ENCODE measurements around the gene FERMT2. TPM values are rescaled to one million over a fixed set of nuclear protein-coding genes. Genes with fewer than 3 reads are reported as not detected.

Gene FERMT2
- total RNA-seq, 1 experiment from 2014 or later, result 40.8 TPM

DNA sequence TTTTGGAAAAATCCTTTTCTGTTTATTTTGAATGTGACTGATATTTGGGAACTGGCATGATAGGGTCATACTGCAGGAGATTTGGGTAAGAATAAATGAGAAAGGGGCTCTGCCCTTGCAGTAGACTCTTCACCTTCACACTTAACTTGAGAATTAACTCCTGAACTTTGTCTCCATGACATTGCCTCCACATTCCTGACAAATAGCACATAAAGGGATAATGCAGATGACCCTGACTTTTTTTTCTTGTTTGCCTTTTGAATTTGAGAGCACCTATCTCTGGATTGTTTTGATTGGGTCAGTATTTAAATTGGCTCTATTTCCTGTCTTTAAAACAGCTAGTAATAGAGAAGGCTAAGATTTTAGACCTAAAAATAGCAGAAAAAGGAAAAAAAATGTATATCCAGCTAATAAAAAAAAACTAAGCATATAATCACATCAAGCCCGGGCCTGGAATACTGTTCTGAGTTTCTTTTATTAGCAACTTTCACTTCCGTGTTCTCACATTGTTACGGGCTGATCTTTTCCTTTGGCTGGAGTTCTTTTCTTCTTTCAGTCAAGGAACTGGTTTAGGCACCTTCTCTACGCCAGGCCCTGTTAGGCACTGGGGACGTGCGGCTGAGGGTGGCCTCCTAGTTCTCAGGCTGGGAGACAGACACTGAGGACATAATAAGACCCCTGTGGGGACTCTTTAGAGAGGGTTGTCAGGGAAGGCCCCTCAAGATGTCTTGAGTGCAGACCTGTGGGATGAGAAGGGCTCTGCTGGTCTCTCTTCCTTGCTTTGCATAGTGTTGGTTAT lies 106.4 kb downstream of the FERMT2 start:
- Mint-ChIP-seq H3K4me3 (ENCODE audit: unreplicated experiment) (no peak overlapping the region), H3K27me3 (ENCODE audit: insufficient read depth, unreplicated experiment) (no peaks in the 10 kb centered on the region), H3K36me3 (ENCODE audit: insufficient read depth, unreplicated experiment) (no peaks in the 10 kb centered on the region), H3K9me3 (ENCODE audit: unreplicated experiment) (no peaks in the 10 kb centered on the region), H3K27ac (ENCODE audit: unreplicated experiment) (no peak overlapping the region), H3K4me1 (ENCODE audit: low read depth, unreplicated experiment) (peaks cover 10% of the 10 kb centered on the region)
- no TSS peak for BruUV-seq (replicated peaks)
- ChIA-PET CTCF (no interaction called here), POLR2A (no interaction called here)
- Histone ChIP-seq H3K9me3 (no peaks in the 10 kb centered on the region), H3K27me3 (replicated peaks; ENCODE audit: control insufficient read depth, insufficient read depth, low read length) (no peaks in the 10 kb centered on the region), H3K4me1 (no peaks in the 10 kb centered on the region), H3K4me3 (ENCODE audit: low read depth, low read length) (no peak overlapping the region), H3K36me3 (ENCODE audit: control insufficient read depth, insufficient read depth, low read length) (no peaks in the 10 kb centered on the region)
- TF ChIP-seq, protein P1, sequence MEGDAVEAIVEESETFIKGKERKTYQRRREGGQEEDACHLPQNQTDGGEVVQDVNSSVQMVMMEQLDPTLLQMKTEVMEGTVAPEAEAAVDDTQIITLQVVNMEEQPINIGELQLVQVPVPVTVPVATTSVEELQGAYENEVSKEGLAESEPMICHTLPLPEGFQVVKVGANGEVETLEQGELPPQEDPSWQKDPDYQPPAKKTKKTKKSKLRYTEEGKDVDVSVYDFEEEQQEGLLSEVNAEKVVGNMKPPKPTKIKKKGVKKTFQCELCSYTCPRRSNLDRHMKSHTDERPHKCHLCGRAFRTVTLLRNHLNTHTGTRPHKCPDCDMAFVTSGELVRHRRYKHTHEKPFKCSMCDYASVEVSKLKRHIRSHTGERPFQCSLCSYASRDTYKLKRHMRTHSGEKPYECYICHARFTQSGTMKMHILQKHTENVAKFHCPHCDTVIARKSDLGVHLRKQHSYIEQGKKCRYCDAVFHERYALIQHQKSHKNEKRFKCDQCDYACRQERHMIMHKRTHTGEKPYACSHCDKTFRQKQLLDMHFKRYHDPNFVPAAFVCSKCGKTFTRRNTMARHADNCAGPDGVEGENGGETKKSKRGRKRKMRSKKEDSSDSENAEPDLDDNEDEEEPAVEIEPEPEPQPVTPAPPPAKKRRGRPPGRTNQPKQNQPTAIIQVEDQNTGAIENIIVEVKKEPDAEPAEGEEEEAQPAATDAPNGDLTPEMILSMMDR (IDR thresholded peaks at IDR 0.05; ENCODE audit: insufficient read depth in 1 of 2, low read depth in 1 of 2, low read length in 1 of 2, severe bottlenecking in 1 of 2, unreplicated experiment in 1 of 2), result no peak
- no peak for DNase-seq
- intact Hi-C loops (cut with micrococcal nuclease; ENCODE audit: unreplicated experiment), result no loop called here

DNA sequence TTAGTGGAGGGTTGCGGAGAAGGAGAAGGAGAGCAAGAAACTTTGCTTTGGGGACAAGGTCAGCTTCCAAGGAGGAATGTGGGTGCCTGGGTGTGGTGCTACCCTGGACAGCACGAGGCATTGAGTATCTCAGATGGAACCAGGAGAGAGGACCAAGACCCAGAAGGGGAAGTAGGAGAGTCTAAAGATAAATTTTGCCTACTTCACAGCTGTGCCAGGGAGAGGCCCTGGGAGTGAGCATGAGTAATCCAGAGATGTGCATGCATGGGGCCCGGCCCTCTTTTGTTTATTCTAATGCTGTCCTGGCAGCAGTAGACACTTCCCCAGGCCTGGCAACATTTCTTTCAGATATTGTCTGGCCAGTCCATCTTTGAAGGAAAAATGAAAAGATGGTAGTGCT lies 110.0 kb downstream of the FERMT2 start:
- no peaks in the 10 kb centered on the region for H3K9me3 ChIP-seq
- no peak for DNase-seq
- intact Hi-C loops (cut with micrococcal nuclease; ENCODE audit: unreplicated experiment), result no loop called here
- ChIA-PET CTCF (no interaction called here), POLR2A (no interaction called here)
- TF ChIP-seq, protein P1 (IDR thresholded peaks at IDR 0.05; ENCODE audit: insufficient read depth in 1 of 2, low read depth in 1 of 2, low read length in 1 of 2, severe bottlenecking in 1 of 2, unreplicated experiment in 1 of 2), result no peak
- H3K4me1 ChIP-seq, result no peaks in the 10 kb centered on the region
- H3K27me3 Mint-ChIP-seq (ENCODE audit: insufficient read depth, unreplicated experiment), result no peaks in the 10 kb centered on the region
- H3K36me3 ChIP-seq (ENCODE audit: control insufficient read depth, insufficient read depth, low read length), result no peaks in the 10 kb centered on the region
- H3K27ac Mint-ChIP-seq (ENCODE audit: unreplicated experiment), result no peak overlapping the region
- BruUV-seq (replicated peaks), result no TSS peak
- no peaks in the 10 kb centered on the region for H3K27me3 ChIP-seq (replicated peaks; ENCODE audit: control insufficient read depth, insufficient read depth, low read length)
- no peak overlapping the region for H3K4me3 ChIP-seq (ENCODE audit: low read depth, low read length)
- H3K36me3 Mint-ChIP-seq (ENCODE audit: insufficient read depth, unreplicated experiment), result no peaks in the 10 kb centered on the region
- H3K4me3 Mint-ChIP-seq (ENCODE audit: unreplicated experiment), result no peak overlapping the region
- H3K9me3 Mint-ChIP-seq (ENCODE audit: unreplicated experiment), result no peaks in the 10 kb centered on the region
- H3K4me1 Mint-ChIP-seq (ENCODE audit: low read depth, unreplicated experiment), result peaks cover 10% of the 10 kb centered on the region

DNA sequence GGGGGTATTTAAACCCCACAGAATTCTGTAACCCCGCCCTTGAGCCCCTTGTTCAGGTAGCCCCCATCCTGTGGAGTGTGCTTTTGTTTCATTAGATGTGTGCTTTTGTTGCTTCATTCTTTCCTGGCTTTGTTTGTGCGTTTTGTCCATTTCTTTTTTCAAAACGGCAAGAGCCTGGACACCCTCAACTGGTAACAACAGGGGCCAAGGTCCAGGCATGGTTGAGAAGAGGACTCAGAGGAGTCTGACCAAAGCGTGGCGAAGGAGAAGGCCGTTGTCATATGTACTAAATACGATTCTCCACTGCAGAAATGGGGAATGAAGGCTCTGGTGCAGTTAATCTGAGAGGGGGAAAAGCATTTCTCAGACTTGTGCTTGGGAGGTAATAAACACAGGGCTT lies 113.4 kb downstream of the FERMT2 start:
- Histone ChIP-seq H3K27me3 (replicated peaks; ENCODE audit: control insufficient read depth, insufficient read depth, low read length) (no peaks in the 10 kb centered on the region), H3K9me3 (no peaks in the 10 kb centered on the region), H3K36me3 (ENCODE audit: control insufficient read depth, insufficient read depth, low read length) (no peaks in the 10 kb centered on the region; the same call in 1 of the 2 replicates), H3K4me3 (ENCODE audit: low read depth, low read length) (no peak overlapping the region), H3K4me1 (no peaks in the 10 kb centered on the region)
- no peak for DNase-seq
- ChIA-PET POLR2A (no interaction called here), CTCF (no interaction called here)
- Mint-ChIP-seq H3K4me1 (ENCODE audit: low read depth, unreplicated experiment) (no peaks in the 10 kb centered on the region), H3K4me3 (ENCODE audit: unreplicated experiment) (no peak overlapping the region), H3K27ac (ENCODE audit: unreplicated experiment) (no peak overlapping the region), H3K27me3 (ENCODE audit: insufficient read depth, unreplicated experiment) (no peaks in the 10 kb centered on the region), H3K36me3 (ENCODE audit: insufficient read depth, unreplicated experiment) (no peaks in the 10 kb centered on the region), H3K9me3 (ENCODE audit: unreplicated experiment) (no peaks in the 10 kb centered on the region)
- BruUV-seq (replicated peaks), result no TSS peak
- TF ChIP-seq, protein P1 (IDR thresholded peaks at IDR 0.05; ENCODE audit: insufficient read depth in 1 of 2, low read depth in 1 of 2, low read length in 1 of 2, severe bottlenecking in 1 of 2, unreplicated experiment in 1 of 2), result no peak
- intact Hi-C loops (cut with micrococcal nuclease; ENCODE audit: unreplicated experiment), result no loop called here

All from Caco-2 (cell line).